ENCODE data around the gene CDK19. TPM values are rescaled to one million over a fixed set of nuclear protein-coding genes. Genes with fewer than 3 reads are reported as not detected.

CDK19 gene
- total and polyA plus RNA-seq, 2 of the 4 experiments (the other 2 are of a cell fraction): 6.0 to 6.8 TPM

- POLR2A ChIA-PET (ENCODE audit: unreplicated experiment): no interaction called here
- intact Hi-C loops (cut with micrococcal nuclease): no loop called here
- BruUV-seq (replicated peaks): no TSS peak
Measured at GRCh38 chr6:110614586-110614985, 200.7 kb downstream of the CDK19 start.

More at GRCh38 chr6:110614586-110614985, 200.7 kb downstream of the CDK19 start:
- no peak overlapping the region for H2BK120ac ChIP-seq (ENCODE audit: low read depth, low read length)
- no peaks in the 10 kb centered on the region for H3K79me1 ChIP-seq (ENCODE audit: low read depth in 1 of 2, low read length in 2 of 2)
- no peak overlapping the region for H3K9ac ChIP-seq (ENCODE audit: low read depth, low read length)
- DNase-seq: no peak
- no peak overlapping the region for H3K14ac ChIP-seq (replicated peaks; ENCODE audit: low read depth, low read length)
- H2AK9ac ChIP-seq (replicated peaks; ENCODE audit: low read depth, low read length, poor library complexity): no peak overlapping the region
- H3K27ac ChIP-seq (ENCODE audit: insufficient read depth, low read length): no peak overlapping the region
- no peak overlapping the region for H2BK15ac ChIP-seq (ENCODE audit: low read depth, low read length)
- no peak overlapping the region for H3K56ac ChIP-seq (ENCODE audit: extremely low read depth, insufficient read depth, low read length)
- no peak overlapping the region for H4K5ac ChIP-seq (ENCODE audit: low read depth, low read length)
- dilution Hi-C loops (cut with HindIII; ENCODE audit: low sequenced_read_pairs, unreplicated experiment): no loop called here
- no peak overlapping the region for H3K4me2 ChIP-seq (ENCODE audit: low read depth, low read length)
- H3K9me1 ChIP-seq (ENCODE audit: insufficient read depth, low read length): no peaks in the 10 kb centered on the region
- no peak overlapping the region for H3K18ac ChIP-seq (ENCODE audit: low read depth, low read length)
- H3K4me1 ChIP-seq (ENCODE audit: control insufficient read depth, insufficient read depth, low read length): peaks cover 2% of the 10 kb centered on the region; the same call in 1 of the 2 replicates
- H2BK5ac ChIP-seq (ENCODE audit: low read depth, low read length, poor library complexity, severe bottlenecking): no peak overlapping the region
- no peaks in the 10 kb centered on the region for H3K27me3 ChIP-seq (ENCODE audit: control insufficient read depth, insufficient read depth, low read length)
- peaks cover 4% of the 10 kb centered on the region; the same call in 1 of the 2 replicates for H3K36me3 ChIP-seq (ENCODE audit: control insufficient read depth, insufficient read depth, low read length)
- H3K23ac ChIP-seq (ENCODE audit: low read depth, low read length): no peak overlapping the region
- no peak overlapping the region for H4K8ac ChIP-seq (ENCODE audit: low read depth in 2 of 2, low read length in 2 of 2)
- in situ Hi-C loops (cut with MboI; ENCODE audit: low sequenced_read_pairs): no loop called here
- no peak overlapping the region for H3K4me3 ChIP-seq (ENCODE audit: insufficient read depth, low read depth, low read length)
- no peak for ATAC-seq (ENCODE audit: low read depth)
- no peak overlapping the region for H4K91ac ChIP-seq (ENCODE audit: insufficient read depth, low read depth, low read length)
- WGBS, 2 experiments (ENCODE audit: extremely low coverage in 2 of 2, insufficient read length in 1 of 2): 88% methylated on average over 2 of the region's 5 CpGs; no CpG with 5 or more reads in 1 of the 2 experiments
- CTCF ChIA-PET: no interaction called here
- no peak overlapping the region for H2AK5ac ChIP-seq (ENCODE audit: low read depth, low read length)
- no peaks in the 10 kb centered on the region for H3K9me3 ChIP-seq (ENCODE audit: control insufficient read depth, insufficient read depth, low read length)
- no peak overlapping the region for H2AFZ ChIP-seq (replicated peaks; ENCODE audit: low read length, poor library complexity)
- H4K20me1 ChIP-seq (ENCODE audit: insufficient read depth, low read length): no peaks in the 10 kb centered on the region
- H2BK20ac ChIP-seq (ENCODE audit: low read depth, low read length): no peak overlapping the region
- no peak overlapping the region for H3K4ac ChIP-seq (ENCODE audit: low read depth, low read length)
- TF ChIP-seq CHD1 (IDR thresholded peaks at IDR 0.05; ENCODE audit: low read depth, low read length) (no peak), RFX5 (IDR thresholded peaks at IDR 0.05; ENCODE audit: low read depth, low read length) (no peak), BHLHE40 (IDR thresholded peaks at IDR 0.05; ENCODE audit: low read depth, low read length) (no peak), MXI1 (IDR thresholded peaks at IDR 0.05; ENCODE audit: borderline replicate concordance, low read depth, low read length) (no peak), CTCF (conservative IDR thresholded peaks at IDR 0.05; ENCODE audit: low read depth, low read length) (no peak), FOS (IDR thresholded peaks at IDR 0.05; ENCODE audit: low read depth, low read length) (no peak), CEBPB (IDR thresholded peaks at IDR 0.05; ENCODE audit: low read depth, low read length) (no peak), MAFK (IDR thresholded peaks at IDR 0.05; ENCODE audit: low read depth, low read length) (no peak), NFE2L2 (IDR thresholded peaks at IDR 0.05; ENCODE audit: low read depth, low read length) (no peak), RCOR1 (IDR thresholded peaks at IDR 0.05; ENCODE audit: insufficient replicate concordance, low read length) (no peak), SMC3 (IDR thresholded peaks at IDR 0.05; ENCODE audit: low read depth, low read length) (no peak)

Measured in IMR-90 (cell line).